ENCODE results near the gene TMA7.
"Not testable (repeated sequence)": the region's sequence is repeated elsewhere in the genome, so short reads cannot be mapped to it uniquely, and the experiment has no call there.

The TMA7 gene

DNA sequence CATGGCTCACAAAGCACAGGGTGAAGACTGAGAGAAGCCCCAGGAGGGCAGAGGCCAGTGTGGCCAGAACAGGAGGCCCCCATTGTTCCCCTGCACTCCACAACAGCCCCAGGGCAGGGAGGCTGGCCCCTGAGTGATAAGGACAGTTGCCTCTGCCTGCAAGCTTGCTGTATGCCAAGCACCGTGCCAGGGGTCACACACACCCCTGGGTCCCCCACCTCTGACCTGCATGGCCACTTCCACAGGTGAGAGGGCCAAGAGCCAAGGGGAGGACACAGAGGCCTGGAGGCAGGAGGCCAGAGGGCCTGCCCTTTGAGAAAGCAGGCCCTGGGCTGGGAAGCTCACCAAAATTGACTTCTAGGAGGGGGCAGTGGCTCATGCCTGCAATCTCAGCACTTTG, 30.2 kb downstream of the TMA7 start:
- DNase-seq = no peak

GRCh38 chr3:48472673-48472922, 32.5 kb downstream of the TMA7 start:
- DNase-seq = no peak

- DNase-seq = peak; percentile 65
Observed at GRCh38 chr3:48472923-48473616, 33.0 kb downstream of the TMA7 start.

DNA sequence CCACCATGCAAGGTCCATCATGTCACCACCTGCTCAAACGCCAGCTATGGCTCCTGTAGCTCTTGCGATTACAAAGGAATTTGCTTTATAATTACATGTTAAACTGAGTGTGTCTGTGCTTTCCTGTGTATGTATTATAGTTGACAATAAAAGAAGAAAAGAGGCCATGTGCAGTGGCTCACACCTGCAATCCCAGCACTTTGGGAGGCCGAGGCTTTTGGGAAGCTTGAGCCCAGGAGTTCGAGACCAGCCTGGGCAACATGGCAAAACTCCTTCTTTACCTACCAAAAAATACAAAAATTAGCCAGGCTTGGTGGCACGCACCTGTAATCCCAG, 33.5 kb downstream of the TMA7 start:
- no peak for DNase-seq

DNA sequence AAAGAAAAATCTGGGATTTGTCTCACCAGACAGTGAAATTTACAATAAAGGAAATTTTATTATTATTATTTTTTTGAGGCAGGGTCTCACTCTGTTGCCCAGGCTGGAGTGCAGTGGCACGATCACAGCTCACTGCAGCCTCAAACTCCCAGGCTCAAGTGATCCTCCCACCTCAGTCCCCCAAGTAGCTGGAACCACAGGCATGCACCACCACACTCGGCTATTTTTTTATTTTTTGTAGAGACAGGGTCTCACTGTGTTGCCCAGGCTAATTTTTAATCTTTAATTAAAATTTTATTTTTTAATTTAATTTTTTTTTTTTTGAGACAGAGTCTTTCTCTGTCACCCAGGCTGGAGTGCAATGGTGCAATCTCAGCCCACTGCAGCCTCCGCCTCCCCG, 34.0 kb downstream of the TMA7 start:
- DNase-seq = not testable (repeated sequence)

DNA sequence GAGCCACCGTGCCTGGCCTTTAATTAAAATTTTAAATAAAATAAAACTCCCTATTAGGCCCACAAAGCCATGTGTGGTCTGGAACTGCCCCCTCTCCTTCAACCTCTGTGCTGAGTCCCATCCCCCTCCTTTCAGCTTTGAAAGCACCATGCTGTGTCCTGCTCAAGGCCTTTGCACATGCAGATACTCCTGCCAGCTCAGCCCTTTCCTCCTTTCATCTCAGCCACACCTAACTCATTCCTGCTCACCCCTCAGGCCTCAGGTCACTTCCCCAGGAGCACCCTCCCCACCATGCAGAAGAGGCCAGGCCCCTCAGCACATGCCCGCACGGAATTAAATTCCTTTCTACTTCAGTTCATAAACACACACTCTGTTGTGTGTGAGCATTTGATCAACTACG, 34.6 kb downstream of the TMA7 start:
- no peak for DNase-seq

GRCh38 chr3:48475188-48475587, 35.1 kb downstream of the TMA7 start:
- no peak for DNase-seq

GRCh38 chr3:48476426-48477053, 36.5 kb downstream of the TMA7 start:
- DNase-seq = no peak

- no peak for DNase-seq
Observed at GRCh38 chr3:48477959-48478520, 38.0 kb downstream of the TMA7 start.

GRCh38 chr3:48478626-48479555, 38.8 kb downstream of the TMA7 start:
- no peak for DNase-seq

- not testable (repeated sequence) for DNase-seq
Observed at GRCh38 chr3:48480891-48481290, 40.8 kb downstream of the TMA7 start.

DNA sequence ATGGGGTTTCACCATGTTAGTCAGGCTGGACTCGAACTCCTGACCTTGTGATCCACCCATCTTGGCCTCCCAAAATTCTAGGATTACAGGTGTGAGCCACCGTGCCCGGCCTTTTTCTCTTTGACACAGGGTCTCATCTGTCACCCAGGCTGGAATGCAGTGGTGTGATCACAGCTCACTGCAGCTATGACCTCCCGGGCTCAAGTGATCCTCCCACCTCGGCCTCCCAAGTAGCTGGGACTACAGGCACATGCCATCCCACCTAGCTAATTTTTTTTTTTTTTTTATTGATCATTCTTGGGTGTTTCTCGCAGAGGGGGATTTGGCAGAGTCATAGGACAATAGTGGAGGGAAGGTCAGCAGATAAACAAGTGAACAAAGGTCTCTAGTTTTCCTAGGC, 42.8 kb downstream of the TMA7 start:
- not testable (repeated sequence) for DNase-seq

DNA sequence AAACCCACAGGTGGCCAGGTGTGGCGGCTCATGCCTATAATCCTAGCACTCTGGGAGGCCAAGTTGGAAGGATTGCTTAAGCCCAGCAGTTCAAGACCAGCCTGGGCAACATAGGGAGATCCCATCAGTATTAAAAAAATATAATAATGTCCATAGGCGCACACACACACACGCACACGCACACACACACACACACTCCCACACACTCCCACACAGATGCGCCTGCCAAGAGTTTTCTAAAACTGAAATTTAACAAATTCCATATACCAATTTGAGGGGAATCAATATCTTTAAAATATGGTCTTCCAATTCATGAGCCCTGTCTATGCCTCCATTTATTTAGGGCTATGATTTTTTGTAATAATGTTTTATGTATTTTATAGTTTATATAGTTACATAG, 46.9 kb downstream of the TMA7 start:
- DNase-seq = no peak

DNA sequence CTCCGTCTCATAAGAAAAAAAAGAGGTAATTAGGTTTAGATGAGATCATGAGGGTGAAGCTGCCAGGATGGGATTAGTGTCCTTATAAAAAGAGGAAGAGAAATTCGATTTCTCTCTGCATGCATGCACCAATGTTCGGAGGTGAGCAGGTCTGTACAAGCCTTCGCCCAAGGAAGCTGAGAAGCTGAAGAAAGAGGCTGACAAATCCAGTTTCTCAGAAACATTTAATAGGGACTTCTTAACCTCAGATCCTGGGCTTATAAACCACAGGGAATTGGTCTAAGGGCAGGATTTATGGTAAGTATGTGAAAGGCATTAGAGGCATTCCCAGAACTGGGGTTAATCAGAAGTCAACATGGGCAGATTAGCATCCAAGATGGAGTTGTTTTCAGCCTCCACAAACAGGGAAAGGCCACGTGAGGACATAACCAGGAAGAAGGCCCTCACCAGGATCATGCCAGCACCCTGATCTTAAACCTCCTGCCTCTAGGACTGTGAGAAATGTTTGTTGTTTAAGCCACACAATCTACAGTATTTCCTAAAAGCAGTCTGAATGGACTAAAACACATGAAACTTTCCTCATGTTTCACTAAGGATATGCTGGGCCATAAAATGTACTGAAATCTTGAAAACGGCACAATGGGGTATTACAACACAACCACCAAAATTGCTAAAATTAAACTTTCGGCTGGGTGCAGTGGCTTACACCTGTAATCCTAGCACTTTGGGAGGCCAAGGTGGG, 52.6 kb downstream of the TMA7 start:
- no peak for DNase-seq

GRCh38 chr3:48493203-48493501, 53.1 kb downstream of the TMA7 start:
- DNase-seq = no peak
